Head of caudate nucleus (tissue), 42 donors: Measurements from ENCODE around the gene MTHFR.

Experiments
- DNase-seq, 42 donors: peaks; one replicate each; pipeline versions ENCODE4 v3.0.0 to v3.0.0-alpha.2; 2020 to 2021; ENCODE audit warnings: mixed read lengths in 7 of 42
- intact Hi-C: fragments of 100-400 bp; cut with DNase I; formaldehyde crosslinking; loops from one replicate; pipeline ENCODE4 v1.15.0; 2022

MTHFR gene

DNA sequence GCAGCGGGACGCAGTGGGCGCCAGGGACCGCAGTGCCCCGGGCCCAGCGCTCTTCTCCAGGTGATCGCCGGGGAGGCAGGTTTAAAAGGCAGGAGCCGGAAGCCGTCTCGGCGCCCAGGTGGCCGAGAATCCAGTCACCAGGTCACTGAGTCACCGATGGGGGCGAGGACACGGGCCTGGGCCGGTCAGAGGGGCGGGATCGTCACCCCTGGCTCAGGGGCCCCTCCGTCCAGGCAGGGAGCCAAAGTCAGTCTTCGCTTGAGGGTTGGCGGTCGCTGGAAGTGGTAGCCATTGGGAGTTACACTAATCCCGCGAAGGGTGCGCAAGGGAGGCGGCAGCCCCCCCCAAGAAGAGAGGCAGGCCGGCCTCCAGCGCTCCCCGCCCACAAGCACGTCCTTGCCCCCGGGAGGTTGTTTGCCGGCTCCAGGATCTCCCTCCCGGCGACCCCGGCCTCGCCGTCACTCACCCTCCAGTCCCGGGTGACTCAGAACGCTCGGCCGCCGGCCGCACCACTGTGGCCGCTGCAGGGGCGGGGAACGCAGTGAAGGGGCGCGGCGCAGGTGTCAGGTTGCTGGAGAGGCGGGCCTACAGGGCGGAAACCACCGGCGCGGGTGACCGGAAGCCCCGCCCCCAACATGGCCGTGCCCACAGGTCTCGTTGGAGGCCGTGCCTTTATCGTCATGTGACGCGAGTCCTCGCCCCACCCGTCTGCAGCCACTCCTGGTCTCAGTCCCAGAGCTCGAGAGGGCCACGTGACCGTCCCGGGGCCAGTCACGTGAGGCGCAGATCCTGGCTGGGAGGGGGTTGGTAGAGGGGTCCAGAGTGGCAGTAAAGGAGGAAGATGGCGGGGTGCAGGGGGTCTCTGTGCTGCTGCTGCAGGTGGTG, at the start of gene MTHFR, which contains the start of gene CLCN6:
TSS of gene MTHFR (minus strand) at position 543 of the 885 bp plus-strand sequence. CDS start 2,848 bp downstream, outside the sequence.
TSS of gene CLCN6 (plus strand) at position 770 of the 885 bp plus-strand sequence. CDS start at position 842, 72 bp downstream.
- peak; percentile 97 to 100 (median 99) for DNase-seq
- intact Hi-C loops = loop anchor here (10.0 kb wide), 2 partner anchors 151 to 1331 kb away; partner anchors contain the start of genes DFFA, FBXO2, FBXO44 and PEX14

DNA sequence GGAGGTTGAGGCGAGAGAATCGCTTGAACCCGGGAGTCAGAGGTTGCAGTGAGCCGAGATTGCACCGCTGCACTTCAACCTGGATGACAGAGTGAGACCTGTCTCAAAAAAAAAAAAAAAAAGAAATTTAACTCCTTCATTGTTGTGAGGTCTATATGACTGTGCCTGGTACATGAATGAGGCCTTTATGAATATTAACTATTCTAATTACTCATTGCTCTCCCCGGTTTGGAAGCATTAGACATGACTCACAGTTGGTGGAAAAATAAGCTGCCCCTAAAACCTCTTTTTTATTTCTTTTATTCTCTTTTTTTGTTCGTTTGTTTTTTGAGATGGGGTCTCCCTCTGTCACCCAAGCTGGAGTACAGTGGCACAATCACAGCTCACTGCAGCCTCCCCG, 49.7 kb upstream of the MTHFR start:
- intact Hi-C loops = no loop called here
- no peak for DNase-seq

DNA sequence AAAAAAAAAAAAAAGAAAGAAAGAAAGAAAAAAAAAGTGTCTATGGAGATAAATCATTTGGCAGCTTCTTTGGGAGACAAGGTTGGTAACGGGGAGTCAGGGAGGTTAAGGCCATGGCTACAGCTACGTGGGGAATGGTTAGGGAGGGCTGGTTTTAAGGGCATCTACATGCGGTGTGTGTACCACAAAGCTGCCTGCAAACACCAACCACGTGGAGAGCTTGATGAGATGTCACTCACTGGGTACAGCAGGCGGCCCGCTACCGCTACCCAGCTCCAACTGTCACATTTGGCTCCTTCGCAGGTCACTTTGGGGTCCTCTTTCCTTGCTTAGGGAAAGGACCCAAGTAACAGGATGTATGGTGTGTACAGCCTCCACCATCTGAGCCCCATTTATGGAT, 48.8 kb upstream of the MTHFR start:
- intact Hi-C loops = no loop called here
- no peak for DNase-seq

DNA sequence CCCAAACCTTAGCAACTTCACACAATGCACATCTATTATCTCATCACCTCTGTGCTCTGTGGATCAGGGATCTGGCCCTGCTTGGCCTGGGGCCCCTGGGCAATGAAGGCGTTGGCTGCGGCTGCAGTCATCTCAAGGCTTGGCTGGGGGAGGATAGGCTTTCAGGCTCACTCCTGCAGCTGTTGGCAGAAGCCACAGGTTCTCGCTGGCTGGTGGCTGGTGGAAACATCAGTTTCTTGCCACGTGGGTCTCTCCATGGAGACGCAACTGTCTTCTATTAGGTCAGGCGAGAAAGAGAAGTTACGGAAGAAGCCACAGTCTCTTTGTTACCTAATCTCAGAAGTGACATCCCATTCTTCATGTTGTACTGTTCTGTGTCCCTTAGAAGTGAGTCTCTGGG, 45.4 kb upstream of the MTHFR start:
- DNase-seq = no peak
- intact Hi-C loops = no loop called here

DNA sequence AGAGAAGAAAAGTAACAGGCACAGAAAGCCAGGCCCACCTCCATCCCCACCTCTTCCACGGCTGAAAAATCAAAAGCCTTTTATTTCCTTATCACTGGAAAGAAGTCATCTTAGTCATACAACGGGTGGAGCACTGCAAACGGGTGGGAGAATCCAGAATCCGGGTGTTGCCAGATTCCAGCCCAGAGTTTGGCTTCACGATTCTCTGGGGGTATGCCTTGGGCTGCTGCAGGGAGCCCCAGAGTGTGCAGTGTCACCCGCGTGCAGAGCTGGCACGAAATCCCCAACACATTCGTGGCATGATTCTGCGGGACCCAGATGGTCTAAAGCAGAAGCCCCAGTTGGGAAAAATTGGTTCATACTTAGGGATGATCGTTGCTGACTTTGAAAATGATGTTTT, 44.4 kb upstream of the MTHFR start:
- DNase-seq = peak in 24 of 42 donors; percentile 9 to 69 (median 38)
- intact Hi-C loops = no loop called here

DNA sequence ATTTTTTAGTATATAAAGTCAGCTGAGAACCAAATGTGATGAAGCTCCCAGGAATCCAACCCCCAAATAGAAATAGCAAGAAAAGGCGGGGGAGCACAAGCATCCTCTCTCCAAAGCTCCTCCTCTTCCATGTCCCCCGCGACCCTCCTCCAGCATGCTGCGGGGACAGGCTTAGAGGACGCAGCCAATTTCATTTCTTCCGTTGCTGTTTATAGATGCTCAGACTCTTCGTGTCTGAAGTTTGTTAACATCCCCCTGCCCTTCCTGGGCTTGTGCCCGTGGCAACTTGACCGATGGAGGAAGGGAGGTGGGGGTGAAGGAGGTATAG, 42.6 kb upstream of the MTHFR start:
- DNase-seq = no peak
- intact Hi-C loops = no loop called here

DNA sequence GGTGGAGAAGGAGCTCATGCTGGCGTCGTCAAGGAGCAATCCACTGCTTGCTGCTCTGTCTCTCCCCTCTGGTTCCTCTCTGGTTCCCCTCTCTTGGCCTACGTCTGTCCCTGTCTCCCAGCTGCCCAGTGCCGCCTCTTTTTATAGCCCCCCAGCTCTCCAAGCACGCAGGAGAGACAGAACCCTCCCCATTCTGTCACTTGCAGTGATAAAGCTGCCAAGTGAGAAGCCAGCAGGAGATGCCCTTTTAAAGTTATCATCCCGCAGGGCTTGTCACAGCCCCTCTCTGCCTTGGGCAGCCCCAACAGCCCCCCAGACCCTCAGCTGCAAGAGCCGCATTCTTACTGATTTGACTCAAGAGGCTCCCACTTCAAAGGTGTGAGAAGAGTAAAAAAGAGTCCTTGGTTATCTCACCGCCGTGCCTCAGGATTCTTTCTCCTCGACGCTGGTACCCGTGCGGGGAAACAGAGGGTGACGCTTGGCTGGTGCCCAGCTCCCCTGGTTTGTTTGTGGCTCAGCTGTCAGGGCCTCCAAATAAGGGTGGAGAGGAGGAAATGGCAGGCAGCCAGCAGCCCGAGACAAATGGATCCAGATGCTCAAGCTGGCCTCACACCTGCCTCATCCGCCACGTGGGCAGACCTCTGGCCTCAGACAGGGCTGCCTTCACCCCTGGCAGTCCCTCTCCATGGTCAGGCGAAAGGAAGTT, 42.1 kb upstream of the MTHFR start, which contains the start of gene NPPA:
TSS of gene NPPA (minus strand) at position 117 of the 706 bp plus-strand sequence. CDS start at position 18, 99 bp downstream.
- intact Hi-C loops = no loop called here
- peak in 1 of 42 donors; percentile 17 for DNase-seq

DNA sequence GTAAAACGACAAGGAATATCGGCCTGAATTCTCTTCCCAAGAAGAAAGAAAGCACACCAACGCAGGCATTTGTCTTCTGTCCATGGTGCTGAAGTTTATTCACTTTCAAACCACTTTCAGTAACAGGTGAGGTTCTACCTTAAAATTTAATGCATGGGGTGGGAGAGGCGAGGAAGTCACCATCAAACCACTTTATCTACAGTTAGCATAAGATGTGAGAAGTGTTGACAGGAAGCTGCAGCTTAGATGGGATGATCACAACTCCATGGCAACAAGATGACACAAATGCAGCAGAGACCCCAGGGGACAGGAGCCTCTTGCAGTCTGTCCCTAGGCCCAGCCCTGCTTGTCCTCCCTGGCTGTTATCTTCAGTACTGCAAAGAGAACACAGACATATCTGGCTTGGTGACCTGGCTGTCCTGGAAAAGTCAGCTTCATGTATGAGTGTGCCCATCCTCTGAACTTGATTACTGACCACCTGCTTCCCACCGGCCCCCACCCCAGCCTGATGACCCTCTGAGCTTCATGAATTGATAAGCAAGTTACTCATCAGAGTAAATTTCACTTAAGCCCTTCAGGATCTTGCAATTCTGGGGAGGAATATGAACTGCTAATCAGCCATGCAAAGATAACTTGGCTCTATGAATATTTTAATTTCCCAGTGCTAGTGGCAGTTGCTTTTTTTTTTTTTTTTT, 40.0 kb upstream of the MTHFR start:
- DNase-seq = no peak
- intact Hi-C loops = no loop called here

DNA sequence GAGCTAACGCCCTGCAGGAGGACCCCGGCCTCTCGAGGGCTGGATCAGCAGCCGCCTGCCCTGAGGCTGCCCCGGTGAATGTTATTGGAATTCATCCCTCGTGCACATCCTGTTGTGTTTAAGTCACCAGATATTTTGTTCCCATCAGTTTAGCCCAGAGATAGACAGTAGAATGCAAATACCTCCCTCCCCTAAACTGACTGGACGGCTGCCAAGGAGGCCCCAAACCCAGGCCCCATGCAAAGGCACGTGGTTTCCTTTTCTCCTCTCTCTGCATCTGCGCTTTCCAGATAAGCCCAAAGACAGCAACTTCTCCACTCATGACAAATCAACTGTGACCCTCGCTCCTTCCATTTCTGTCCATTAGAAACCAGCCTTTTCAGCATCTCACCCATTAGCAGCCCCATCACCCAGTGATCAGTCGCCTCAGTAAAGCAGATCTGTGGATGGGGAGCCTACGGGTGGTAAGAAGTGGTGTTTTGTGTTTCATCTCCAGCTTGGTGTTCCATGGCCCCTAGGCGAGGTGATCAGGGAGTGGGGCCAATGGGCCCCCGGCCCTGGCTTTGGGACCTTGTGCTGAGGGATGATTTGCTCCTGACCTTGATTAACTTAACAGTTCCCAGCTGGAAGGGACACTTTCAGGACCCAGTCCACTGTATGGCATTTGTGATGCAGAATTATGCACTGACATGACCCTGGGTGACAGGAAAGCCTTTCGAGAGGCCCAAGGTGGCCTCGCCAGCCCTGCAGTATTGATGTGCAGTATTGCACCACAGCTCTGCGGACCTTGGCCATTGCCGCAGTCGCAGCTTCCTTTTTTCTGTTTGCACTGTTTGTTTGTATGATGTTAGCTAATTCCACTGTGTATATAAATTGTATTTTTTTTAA, 36.6 kb upstream of the MTHFR start:
- peak in 9 of 42 donors; percentile 12 to 48 (median 21) for DNase-seq
- intact Hi-C loops = no loop called here

DNA sequence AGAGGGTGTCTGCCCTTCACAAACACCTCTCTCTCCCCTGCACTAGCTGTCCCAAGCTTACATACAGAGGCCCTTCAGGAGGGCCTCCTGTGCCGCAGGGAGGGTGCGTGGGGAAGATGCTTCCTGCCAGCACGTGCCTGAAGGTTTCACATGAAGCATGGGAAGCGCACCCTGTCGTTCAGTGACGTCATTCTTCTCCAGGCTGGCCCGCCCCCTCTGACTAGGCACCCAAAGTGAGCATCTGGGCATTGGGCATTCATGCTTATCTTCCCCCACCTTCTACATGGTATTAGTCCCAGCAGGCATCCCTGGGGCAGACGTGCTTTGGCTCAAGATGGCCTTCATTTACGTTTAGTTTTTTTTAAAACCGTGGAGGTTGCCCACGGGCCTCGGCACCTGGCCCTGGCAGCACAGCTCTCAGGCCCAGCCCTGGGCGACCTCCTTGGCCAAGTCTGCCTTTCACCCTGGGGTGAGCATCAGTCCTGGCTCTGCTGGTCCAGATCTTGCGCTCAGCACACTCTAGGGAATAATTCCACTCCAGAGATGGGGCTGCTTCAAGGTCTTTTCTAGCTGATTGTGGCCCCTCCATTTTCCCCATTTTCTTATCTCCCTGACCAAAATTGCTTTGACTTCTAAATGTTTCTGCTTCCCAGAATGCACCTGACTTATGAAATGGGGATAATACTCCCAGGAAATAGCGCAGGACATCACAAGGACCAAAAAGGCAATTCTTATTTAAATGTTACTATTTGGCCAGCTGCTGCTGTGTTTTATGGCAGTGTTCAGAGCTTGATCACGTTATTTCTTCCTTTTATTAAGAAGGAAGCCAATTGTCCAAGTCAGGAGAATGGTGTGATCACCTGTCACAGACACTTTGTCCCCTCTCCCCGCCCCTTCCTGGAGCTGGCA, 35.7 kb upstream of the MTHFR start:
- intact Hi-C loops = no loop called here
- no peak for DNase-seq

DNA sequence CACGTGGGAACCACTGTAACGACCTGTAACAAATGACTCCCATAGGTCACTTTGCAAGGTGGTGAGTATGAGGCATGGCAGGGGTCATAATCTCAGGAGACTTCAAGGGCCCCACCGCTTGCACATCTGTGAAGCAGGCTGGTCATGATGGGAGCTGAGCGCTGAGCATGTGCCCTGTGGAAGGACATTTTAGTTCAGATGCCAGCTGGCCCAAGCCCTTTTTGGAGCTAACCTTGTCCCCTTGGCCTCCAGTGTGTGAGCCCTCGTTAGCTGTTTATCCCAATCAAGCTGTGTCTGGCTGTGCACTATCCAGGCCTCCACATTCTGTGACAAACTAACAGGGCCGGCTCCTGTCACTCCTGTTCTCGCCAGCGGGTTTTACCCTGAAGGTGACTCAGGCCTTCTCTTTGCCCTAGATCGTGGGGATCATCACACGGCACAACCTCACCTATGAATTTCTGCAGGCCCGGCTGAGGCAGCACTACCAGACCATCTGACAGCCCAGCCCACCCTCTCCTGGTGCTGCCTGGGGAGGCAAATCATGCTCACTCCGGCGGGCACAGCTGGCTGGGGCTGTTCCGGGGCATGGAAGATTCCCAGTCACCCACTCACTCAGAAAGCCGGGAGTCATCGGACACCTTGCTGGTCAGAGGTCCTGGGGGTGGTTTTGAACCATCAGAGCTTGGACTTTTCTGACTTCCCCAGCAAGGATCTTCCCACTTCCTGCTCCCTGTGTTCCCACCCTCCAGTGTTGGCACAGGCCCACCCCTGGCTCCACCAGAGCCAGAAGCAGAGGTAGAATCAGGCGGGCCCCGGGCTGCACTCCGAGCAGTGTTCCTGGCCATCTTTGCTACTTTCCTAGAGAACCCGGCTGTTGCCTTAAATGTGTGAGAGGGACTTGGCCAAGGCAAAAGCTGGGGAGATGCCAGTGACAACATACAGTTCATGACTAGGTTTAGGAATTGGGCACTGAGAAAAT, 34.3 kb upstream of the MTHFR start:
- DNase-seq = no peak
- intact Hi-C loops = loop anchor here (5.0 kb wide), 1 partner anchor 52 kb away; no protein-coding TSS in a partner anchor

DNA sequence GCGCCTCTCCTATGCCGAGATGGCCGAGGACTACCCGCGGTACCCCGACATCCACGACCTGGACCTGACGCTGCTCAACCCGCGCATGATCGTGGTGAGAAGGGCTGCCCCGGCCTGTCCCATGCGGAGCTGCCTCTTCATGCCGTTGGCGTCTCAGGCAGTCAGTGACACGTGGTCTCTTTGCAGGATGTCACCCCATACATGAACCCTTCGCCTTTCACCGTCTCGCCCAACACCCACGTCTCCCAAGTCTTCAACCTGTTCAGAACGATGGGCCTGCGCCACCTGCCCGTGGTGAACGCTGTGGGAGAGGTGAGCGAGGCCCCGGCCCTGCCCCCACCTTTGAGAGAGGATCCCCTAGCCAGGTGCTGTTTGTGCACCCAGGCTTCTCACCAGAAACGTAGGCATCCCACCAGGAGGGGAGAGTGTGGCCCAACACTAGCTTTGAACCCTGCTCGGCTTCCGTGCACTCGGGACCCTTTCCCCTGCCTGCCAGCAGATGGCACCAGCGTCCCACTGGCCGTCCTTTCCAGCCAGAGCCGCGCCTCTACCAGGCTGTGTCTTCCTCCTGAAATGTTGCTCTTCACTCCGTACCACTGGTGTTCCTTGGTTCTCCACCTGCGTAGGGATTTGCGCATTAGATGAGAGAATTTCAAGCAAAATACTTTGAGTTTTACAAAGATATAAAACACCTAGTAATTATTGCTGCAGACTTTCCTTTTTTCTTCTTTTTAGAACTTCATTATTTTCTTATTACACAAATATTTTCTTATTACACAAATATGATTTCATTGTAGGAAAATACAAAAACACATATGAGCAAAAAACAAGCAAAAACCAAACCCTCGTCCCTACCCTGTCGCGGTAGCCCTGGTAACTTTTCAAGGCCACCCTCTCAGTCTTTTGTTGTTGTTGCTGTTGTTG, 32.8 kb upstream of the MTHFR start:
- intact Hi-C loops = loop anchor here (5.0 kb wide), 1 partner anchor 54 kb away; no protein-coding TSS in a partner anchor
- DNase-seq = peak; percentile 69 to 92 (median 82)

DNA sequence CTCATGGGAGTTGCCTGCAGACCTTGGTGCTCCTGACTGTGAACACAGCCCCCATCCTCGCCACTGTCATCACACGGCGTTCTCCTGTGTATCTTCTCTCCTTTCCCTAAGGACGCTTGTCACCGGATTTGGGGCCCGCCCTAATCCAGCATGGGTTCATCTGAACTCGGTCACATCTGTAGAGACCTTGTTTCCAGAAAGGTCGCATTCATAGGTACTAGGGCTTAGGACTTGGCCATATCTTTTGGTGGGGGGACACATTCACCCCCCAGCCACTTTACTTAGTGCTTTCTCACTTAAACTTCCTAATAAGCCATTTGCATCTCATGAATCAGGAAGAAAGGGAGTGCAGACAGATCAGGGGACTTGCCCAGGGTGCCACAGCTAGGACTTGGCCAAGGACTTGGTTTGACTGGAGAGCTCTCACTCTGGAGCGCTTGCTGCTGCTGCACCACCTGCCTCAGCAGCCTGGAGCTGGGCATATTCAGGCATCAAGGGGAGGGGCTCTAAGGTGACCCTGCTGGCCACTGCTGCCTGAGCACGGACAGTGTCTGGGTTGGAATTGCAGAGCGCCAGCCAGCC, 32.1 kb upstream of the MTHFR start:
- DNase-seq = no peak
- intact Hi-C loops = loop anchor here (5.0 kb wide), 1 partner anchor 54 kb away; no protein-coding TSS in a partner anchor

DNA sequence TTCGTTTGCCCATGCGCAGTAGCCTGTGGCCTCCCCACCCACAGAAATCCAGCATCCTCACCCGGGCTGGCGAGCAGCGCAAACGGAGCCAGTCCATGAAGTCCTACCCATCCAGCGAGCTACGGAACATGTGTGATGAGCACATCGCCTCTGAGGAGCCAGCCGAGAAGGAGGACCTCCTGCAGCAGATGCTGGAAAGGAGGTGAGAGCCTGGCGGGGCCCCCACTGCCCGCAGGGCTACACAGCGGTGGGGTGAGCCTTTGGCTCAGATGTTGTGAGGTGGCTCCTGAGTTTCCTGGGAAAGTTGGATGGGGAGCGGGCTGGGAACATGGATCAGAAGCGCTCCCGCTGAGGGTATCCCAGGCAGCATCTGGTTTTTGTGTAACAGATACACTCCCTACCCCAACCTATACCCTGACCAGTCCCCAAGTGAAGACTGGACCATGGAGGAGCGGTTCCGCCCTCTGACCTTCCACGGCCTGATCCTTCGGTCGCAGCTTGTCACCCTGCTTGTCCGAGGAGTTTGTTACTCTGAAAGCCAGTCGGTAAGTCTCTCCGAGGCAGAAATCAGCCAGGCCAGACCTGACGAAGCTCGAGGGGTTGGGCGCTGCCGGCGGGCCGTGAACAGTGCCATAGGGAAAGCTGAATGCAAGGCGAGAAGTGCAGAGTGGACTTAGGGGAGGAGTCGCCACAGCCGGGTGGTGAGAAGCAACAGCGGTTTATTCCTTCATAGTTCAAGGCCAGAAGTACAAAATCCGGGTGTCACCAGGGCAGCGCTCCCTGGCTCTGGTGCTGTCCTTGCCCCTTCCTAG, 31.4 kb upstream of the MTHFR start:
- DNase-seq = no peak
- intact Hi-C loops = loop anchor here (5.0 kb wide), 1 partner anchor 55 kb away; no protein-coding TSS in a partner anchor
